ENCODE results near the gene MT1H.

MT1H gene

GRCh38 chr16:56686758-56687157, 17.1 kb downstream of the MT1H start:
- H3K4me3 ChIP-seq (ENCODE audit: low read depth, low read length), result no peak overlapping the region
- TF ChIP-seq, protein P1, sequence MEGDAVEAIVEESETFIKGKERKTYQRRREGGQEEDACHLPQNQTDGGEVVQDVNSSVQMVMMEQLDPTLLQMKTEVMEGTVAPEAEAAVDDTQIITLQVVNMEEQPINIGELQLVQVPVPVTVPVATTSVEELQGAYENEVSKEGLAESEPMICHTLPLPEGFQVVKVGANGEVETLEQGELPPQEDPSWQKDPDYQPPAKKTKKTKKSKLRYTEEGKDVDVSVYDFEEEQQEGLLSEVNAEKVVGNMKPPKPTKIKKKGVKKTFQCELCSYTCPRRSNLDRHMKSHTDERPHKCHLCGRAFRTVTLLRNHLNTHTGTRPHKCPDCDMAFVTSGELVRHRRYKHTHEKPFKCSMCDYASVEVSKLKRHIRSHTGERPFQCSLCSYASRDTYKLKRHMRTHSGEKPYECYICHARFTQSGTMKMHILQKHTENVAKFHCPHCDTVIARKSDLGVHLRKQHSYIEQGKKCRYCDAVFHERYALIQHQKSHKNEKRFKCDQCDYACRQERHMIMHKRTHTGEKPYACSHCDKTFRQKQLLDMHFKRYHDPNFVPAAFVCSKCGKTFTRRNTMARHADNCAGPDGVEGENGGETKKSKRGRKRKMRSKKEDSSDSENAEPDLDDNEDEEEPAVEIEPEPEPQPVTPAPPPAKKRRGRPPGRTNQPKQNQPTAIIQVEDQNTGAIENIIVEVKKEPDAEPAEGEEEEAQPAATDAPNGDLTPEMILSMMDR (IDR thresholded peaks at IDR 0.05; ENCODE audit: low read depth, low read length), result no peak
- DNase-seq (ENCODE audit: low read depth, low spot score), result no peak
- in situ Hi-C loops (cut with HindIII; ENCODE audit: low sequenced_read_pairs), result no loop called here

- no peak for DNase-seq (ENCODE audit: low read depth, low spot score)
- TF ChIP-seq, protein P1 (IDR thresholded peaks at IDR 0.05; ENCODE audit: low read depth, low read length), result no peak
- no peak overlapping the region for H3K4me3 ChIP-seq (ENCODE audit: low read depth, low read length)
- in situ Hi-C loops (cut with HindIII; ENCODE audit: low sequenced_read_pairs), result no loop called here
These were observed 19.1 kb downstream of the MT1H start for GRCh38 chr16:56688762-56689161.

DNA sequence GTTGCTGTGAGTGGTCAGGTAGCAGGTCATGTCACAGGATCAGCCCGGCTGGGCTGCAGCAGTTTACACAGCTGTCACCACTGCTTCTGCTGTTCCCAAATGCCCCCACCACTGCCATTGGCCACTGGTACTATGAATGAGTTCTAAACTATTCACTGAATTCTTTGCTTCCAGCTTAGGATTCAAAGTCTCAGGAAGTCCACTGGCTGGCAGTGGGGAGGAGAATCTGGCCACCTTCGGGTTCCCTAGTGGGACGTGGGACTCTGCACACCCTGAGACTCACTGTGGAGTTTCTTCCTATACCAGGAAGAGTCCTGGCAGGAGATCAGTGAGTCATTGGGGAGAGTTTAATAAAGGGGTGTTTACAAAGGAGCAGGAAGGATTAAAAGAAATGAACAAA, 19.6 kb downstream of the MT1H start:
- no peak for DNase-seq (ENCODE audit: low read depth, low spot score)
- in situ Hi-C loops (cut with HindIII; ENCODE audit: low sequenced_read_pairs), result no loop called here
- H3K4me3 ChIP-seq (ENCODE audit: low read depth, low read length), result no peak overlapping the region
- TF ChIP-seq, protein P1 (IDR thresholded peaks at IDR 0.05; ENCODE audit: low read depth, low read length), result no peak

DNA sequence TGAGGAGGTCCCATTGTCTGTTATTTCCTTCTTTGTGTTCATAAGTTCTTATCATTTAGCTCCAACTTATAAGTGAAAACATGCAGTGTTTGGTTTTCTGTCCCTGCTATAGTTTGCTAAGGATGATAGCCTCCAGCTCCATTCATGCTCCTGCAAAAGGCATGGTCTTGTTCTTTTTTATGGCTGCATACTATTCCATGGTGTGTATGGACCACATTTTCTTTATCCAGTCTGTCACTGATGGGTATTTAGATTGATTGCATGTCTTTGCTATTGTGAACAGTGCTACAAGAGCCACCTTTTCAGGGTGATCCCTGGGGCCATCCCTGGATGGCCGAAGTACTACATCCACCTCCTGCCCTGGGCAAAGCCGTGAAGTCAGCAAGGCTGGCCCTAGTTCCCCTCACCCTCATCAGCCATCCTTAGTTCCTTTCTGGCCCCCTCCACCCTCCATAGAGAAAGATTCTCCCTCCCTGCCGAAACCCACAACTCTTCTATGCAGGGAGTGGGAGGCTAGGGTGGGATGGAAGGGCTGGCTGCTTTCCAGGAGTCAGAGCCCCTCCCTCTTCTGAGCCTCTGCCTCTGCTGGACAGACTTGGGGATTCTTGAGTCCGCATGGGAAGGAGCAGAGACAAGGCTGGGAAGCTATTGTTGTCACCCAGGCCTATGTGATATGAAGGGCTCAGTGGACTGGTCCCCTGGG, 21.0 kb downstream of the MT1H start:
- no peak overlapping the region for H3K4me3 ChIP-seq (ENCODE audit: low read depth, low read length)
- in situ Hi-C loops (cut with HindIII; ENCODE audit: low sequenced_read_pairs), result no loop called here
- DNase-seq (ENCODE audit: low read depth, low spot score), result no peak
- TF ChIP-seq, protein P1 (IDR thresholded peaks at IDR 0.05; ENCODE audit: low read depth, low read length), result no peak

DNA sequence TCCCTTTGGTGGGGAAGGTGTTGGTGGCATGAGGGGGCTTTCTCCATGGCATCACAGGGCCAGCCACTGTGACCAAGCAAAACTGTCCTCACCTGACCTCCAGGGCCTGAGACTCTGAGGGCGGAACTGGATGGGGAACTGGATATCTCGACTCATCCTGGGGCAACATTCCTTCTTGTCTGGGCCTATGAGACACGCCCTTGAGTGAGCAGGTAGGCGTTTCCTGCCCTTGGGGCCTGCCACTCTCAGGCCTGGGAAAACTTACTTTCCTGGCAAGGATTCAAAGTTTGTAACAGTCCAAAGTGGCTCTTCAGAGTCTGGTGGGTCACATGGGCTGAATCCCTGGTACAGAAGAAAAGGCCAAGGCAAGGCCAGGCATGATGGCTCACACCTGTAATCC, 22.3 kb downstream of the MT1H start:
- DNase-seq (ENCODE audit: low read depth, low spot score), result no peak
- TF ChIP-seq, protein P1 (IDR thresholded peaks at IDR 0.05; ENCODE audit: low read depth, low read length), result no peak

DNA sequence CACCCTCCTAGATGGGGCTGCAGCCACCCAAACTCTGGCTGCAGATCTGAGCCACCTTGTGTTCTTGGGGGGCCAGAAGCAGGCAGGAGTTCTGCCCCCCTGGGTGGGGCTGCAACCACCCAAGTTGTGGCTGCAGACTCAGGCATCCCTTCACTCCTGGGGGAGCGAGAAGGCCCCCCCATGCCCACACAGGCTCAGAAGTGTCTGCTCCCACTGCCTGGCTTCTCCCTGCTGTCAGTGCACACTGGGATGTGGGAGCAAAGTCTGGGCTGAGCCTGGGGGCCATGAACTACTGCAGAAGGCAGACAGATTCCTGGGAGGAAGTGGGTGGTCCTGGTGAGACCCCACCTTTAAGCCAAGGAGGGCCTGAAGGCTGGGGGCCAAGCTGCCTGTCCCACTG, 25.6 kb downstream of the MT1H start:
- DNase-seq (ENCODE audit: low read depth, low spot score), result no peak
- in situ Hi-C loops (cut with HindIII; ENCODE audit: low sequenced_read_pairs), result no loop called here

More for the DNA sequence above, 22.3 kb downstream of the MT1H start:
- in situ Hi-C loops (cut with HindIII; ENCODE audit: low sequenced_read_pairs), result no loop called here
- H3K4me3 ChIP-seq (ENCODE audit: low read depth, low read length), result no peak overlapping the region

More for the DNA sequence above, 25.6 kb downstream of the MT1H start:
- TF ChIP-seq, protein P1 (IDR thresholded peaks at IDR 0.05; ENCODE audit: low read depth, low read length), result no peak
- H3K4me3 ChIP-seq (ENCODE audit: low read depth, low read length), result no peak overlapping the region
